ENCODE results near the gene PHC3.

GRCh38 chr3:170204509-170204908 lies 23.0 kb upstream of the PHC3 start:
- TF ChIP-seq CTCF (conservative IDR thresholded peaks at IDR 0.05; ENCODE audit: low read length) (no peak), EZH2phosphoT487 (IDR thresholded peaks at IDR 0.05; ENCODE audit: borderline replicate concordance, low read depth, low read length) (no peak)

Measured in OCI-LY7 (cell line).